A673 (cell line): Measurements from ENCODE around the gene LRBA.

Source experiments
- EZH2 ChIP-seq: fragments of 200-600 bp; sonication (generic); IDR thresholded peaks from 2 replicates; pipeline ENCODE4 v1.6.1; 2017; ENCODE audit warnings: borderline replicate concordance, low read depth, mild to moderate bottlenecking, mixed read lengths, antibody characterized with exemption, low read length; ENCODE audit not compliant: poor library complexity, severe bottlenecking
- TF ChIP-seq, protein P1 (sequence below): fragments of 300-800, 200-600 bp; sonication (generic); conservative IDR thresholded peaks from 2 replicates; pipeline ENCODE4 v1.5.1; 2017; ENCODE audit warnings: low read depth, mild to moderate bottlenecking, antibody characterized with exemption, low read length, moderate library complexity, mixed read lengths

DNA sequence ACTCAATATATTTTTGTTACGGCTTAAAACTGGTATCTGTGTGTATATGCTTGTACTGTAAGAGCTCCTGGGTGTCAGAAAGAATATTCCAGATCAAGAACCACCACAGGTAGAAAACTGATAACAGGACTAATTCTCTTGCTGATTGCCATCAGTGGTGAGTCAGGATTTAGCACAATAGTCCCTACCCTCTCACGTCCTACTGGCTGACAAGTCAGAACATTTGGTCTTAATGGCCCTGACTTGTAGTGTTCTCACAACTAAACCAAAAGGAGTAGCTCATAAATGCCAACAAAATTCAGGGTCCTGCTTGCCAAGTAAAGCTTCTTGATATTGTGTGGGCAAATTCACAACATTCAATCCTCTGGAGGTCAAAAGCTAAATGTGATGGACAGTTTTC, 538.3 kb downstream of the LRBA start:
- TF ChIP-seq, protein P1, sequence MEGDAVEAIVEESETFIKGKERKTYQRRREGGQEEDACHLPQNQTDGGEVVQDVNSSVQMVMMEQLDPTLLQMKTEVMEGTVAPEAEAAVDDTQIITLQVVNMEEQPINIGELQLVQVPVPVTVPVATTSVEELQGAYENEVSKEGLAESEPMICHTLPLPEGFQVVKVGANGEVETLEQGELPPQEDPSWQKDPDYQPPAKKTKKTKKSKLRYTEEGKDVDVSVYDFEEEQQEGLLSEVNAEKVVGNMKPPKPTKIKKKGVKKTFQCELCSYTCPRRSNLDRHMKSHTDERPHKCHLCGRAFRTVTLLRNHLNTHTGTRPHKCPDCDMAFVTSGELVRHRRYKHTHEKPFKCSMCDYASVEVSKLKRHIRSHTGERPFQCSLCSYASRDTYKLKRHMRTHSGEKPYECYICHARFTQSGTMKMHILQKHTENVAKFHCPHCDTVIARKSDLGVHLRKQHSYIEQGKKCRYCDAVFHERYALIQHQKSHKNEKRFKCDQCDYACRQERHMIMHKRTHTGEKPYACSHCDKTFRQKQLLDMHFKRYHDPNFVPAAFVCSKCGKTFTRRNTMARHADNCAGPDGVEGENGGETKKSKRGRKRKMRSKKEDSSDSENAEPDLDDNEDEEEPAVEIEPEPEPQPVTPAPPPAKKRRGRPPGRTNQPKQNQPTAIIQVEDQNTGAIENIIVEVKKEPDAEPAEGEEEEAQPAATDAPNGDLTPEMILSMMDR, result no peak
- no peak for TF ChIP-seq EZH2
